Measurements from ENCODE around the gene ATP6V1G3. TPM values are rescaled to one million over a fixed set of nuclear protein-coding genes. Genes with fewer than 3 reads are reported as not detected.

Gene ATP6V1G3
- total RNA-seq, 4 donors from 2014 or later = not detected

- in situ Hi-C loops (cut with MboI; ENCODE audit: low pct_ligation_motif_present in 1 of 4, low pct_unique_long_range_greater_than_20kb in 1 of 4, low sequenced_read_pairs in 3 of 4) (no loop called here), intact Hi-C loops (cut with DNase I; ENCODE audit: low total_unique reads) (no loop called here)
- Histone ChIP-seq H3K4me1 (no peaks in the 10 kb centered on the region), H3K27ac (peak overlapping the region in 1 of 4 donors; percentile 39), H3K4me3 (no peak overlapping the region), H3K36me3 (no peaks in the 10 kb centered on the region), H3K27me3 (no peaks in the 10 kb centered on the region), H3K9me3 (no peaks in the 10 kb centered on the region)
- DNase-seq = no peak
- 62 to 74% methylated on average over 8 to 10 of the region's 10 CpGs for WGBS, 2 donors (ENCODE audit: low coverage in 1 of 2)
- TF ChIP-seq CTCF (IDR thresholded peaks at IDR 0.05) (no peak), EP300 (IDR thresholded peaks at IDR 0.05; ENCODE audit: low read depth) (no peak), POLR2A (IDR thresholded peaks at IDR 0.05) (no peak), POLR2AphosphoS5 (IDR thresholded peaks at IDR 0.05) (no peak)
Observed at GRCh38 chr1:198519639-198520501, 20.6 kb downstream of the ATP6V1G3 start.

- H3K4me3 ChIP-seq = no peak overlapping the region
- TF ChIP-seq POLR2A (IDR thresholded peaks at IDR 0.05) = no peak
- TF ChIP-seq EP300 (IDR thresholded peaks at IDR 0.05; ENCODE audit: low read depth) = no peak
- H3K9me3 ChIP-seq = no peaks in the 10 kb centered on the region
- in situ Hi-C loops (cut with MboI; ENCODE audit: low pct_ligation_motif_present in 1 of 4, low pct_unique_long_range_greater_than_20kb in 1 of 4, low sequenced_read_pairs in 3 of 4) (no loop called here), intact Hi-C loops (cut with DNase I; ENCODE audit: low total_unique reads) (no loop called here)
- no peaks in the 10 kb centered on the region for H3K4me1 ChIP-seq
- H3K27me3 ChIP-seq = no peaks in the 10 kb centered on the region
- DNase-seq = no peak
- no peak overlapping the region for H3K27ac ChIP-seq
- H3K36me3 ChIP-seq = no peaks in the 10 kb centered on the region
Observed at GRCh38 chr1:198517623-198518199, 22.8 kb downstream of the ATP6V1G3 start.

GRCh38 chr1:198500096-198500495, 40.4 kb downstream of the ATP6V1G3 start:
- no peak for TF ChIP-seq POLR2A (IDR thresholded peaks at IDR 0.05)
- no peak for TF ChIP-seq EP300 (IDR thresholded peaks at IDR 0.05; ENCODE audit: low read depth)
- no peak for TF ChIP-seq CTCF (IDR thresholded peaks at IDR 0.05)
- no peak for TF ChIP-seq POLR2AphosphoS5 (IDR thresholded peaks at IDR 0.05)
- Histone ChIP-seq H3K4me3 (no peak overlapping the region), H3K4me1 (peaks cover 0 to 4% (median 0%) of the 10 kb centered on the region in 4 donors), H3K27ac (no peak overlapping the region), H3K9me3 (no peaks in the 10 kb centered on the region), H3K36me3 (no peaks in the 10 kb centered on the region), H3K27me3 (no peaks in the 10 kb centered on the region)
- no peak for DNase-seq
- in situ Hi-C loops (cut with MboI; ENCODE audit: low pct_ligation_motif_present in 1 of 4, low pct_unique_long_range_greater_than_20kb in 1 of 4, low sequenced_read_pairs in 3 of 4) (no loop called here), intact Hi-C loops (cut with DNase I; ENCODE audit: low total_unique reads) (no loop called here)

GRCh38 chr1:198499588-198499987, 40.9 kb downstream of the ATP6V1G3 start:
- no peak for DNase-seq
- 100% methylated on average over 1 of the region's 1 CpG for WGBS, 2 donors (ENCODE audit: low coverage in 1 of 2)
- TF ChIP-seq POLR2A (IDR thresholded peaks at IDR 0.05) (no peak), EP300 (IDR thresholded peaks at IDR 0.05; ENCODE audit: low read depth) (no peak), CTCF (IDR thresholded peaks at IDR 0.05) (no peak), POLR2AphosphoS5 (IDR thresholded peaks at IDR 0.05) (no peak)
- H3K4me3 ChIP-seq = no peak overlapping the region
- in situ Hi-C loops (cut with MboI; ENCODE audit: low pct_ligation_motif_present in 1 of 4, low pct_unique_long_range_greater_than_20kb in 1 of 4, low sequenced_read_pairs in 3 of 4) (no loop called here), intact Hi-C loops (cut with DNase I; ENCODE audit: low total_unique reads) (no loop called here)
- peaks cover 0 to 4% (median 0%) of the 10 kb centered on the region in 4 donors for H3K4me1 ChIP-seq
- no peaks in the 10 kb centered on the region for H3K9me3 ChIP-seq
- H3K36me3 ChIP-seq = no peaks in the 10 kb centered on the region
- H3K27me3 ChIP-seq = no peaks in the 10 kb centered on the region
- no peak overlapping the region for H3K27ac ChIP-seq

Data from transverse colon (tissue), 4 donors.